Fibroblast of lung (primary cell): Measurements from ENCODE around the gene NECTIN1. TPM values are rescaled to one million over a fixed set of nuclear protein-coding genes. Genes with fewer than 3 reads are reported as not detected.

ENCODE experiments used
- DNase-seq, 2 donors: peaks; one replicate each; pipeline versions ENCODE4 v3.0.0 to v3.0.0-alpha.2; 2010; ENCODE audit warnings: low read depth in 2 of 2
- H2AFZ ChIP-seq: 2 replicates; pipeline ENCODE4 v1.5.1; 2012; ENCODE audit warnings: low read length, control low read depth, inconsistent platforms
- H3K27ac ChIP-seq: 2 replicates; pipeline ENCODE4 v1.5.1; 2011; ENCODE audit warnings: low read length, control low read depth; ENCODE audit not compliant: insufficient read depth
- H3K27me3 ChIP-seq: 2 replicates; pipeline ENCODE4 v1.5.1; 2011; ENCODE audit warnings: mild to moderate bottlenecking, low read length; ENCODE audit not compliant: control insufficient read depth, insufficient read depth
- H3K36me3 ChIP-seq: 2 replicates; pipeline ENCODE4 v1.5.1; 2011; ENCODE audit warnings: low read length; ENCODE audit not compliant: control insufficient read depth, insufficient read depth
- H3K4me1 ChIP-seq: 2 replicates; pipeline ENCODE4 v1.5.1; 2011; ENCODE audit warnings: low read length; ENCODE audit not compliant: control insufficient read depth, insufficient read depth; ENCODE audit errors: extremely low read depth
- H3K4me2 ChIP-seq: 2 replicates; pipeline ENCODE4 v1.5.1; 2011; ENCODE audit warnings: low read length, control low read depth; ENCODE audit not compliant: insufficient read depth; ENCODE audit errors: extremely low read depth
- H3K4me3 ChIP-seq, 4 experiments: fragments of 200-600 bp in 1 of 4; sonication (generic) in 1 of 4; replicated peaks in 1 of 4; 2 replicates each; pipeline ENCODE4 v1.5.1; 2011 to 2016; ENCODE audit warnings: low read length in 4 of 4, low read depth in 3 of 4, mild to moderate bottlenecking in 3 of 4, control low read depth in 2 of 4, inconsistent platforms in 1 of 4, mixed read lengths in 1 of 4; ENCODE audit not compliant: insufficient read depth in 1 of 4; ENCODE audit errors: control extremely low read depth in 1 of 4
- H3K79me2 ChIP-seq: 2 replicates; pipeline ENCODE4 v1.5.1; 2012; ENCODE audit warnings: mild to moderate bottlenecking, low read length, inconsistent platforms; ENCODE audit not compliant: control insufficient read depth, insufficient read depth
- H3K9ac ChIP-seq: 2 replicates; pipeline ENCODE4 v1.5.1; 2011; ENCODE audit warnings: mild to moderate bottlenecking, low read length, control low read depth; ENCODE audit not compliant: insufficient read depth
- H3K9me3 ChIP-seq: 2 replicates; pipeline ENCODE4 v1.5.1; 2012; ENCODE audit warnings: low read depth, low read length; ENCODE audit not compliant: control insufficient read depth, insufficient read depth
- H4K20me1 ChIP-seq: 2 replicates; pipeline ENCODE4 v1.5.1; 2011; ENCODE audit warnings: low read length; ENCODE audit not compliant: control insufficient read depth, insufficient read depth; ENCODE audit errors: extremely low read depth
- CTCF ChIP-seq, 2 donors: IDR thresholded peaks in 1 of 2; conservative IDR thresholded peaks in 1 of 2; 1 replicate in 1 of 2; 2 replicates in 1 of 2; pipeline ENCODE4 v1.5.1; 2011 to 2012; ENCODE audit warnings: low read length in 2 of 2, control low read depth in 1 of 2, inconsistent platforms in 1 of 2, low read depth in 1 of 2, mild to moderate bottlenecking in 1 of 2
- EZH2 ChIP-seq: IDR thresholded peaks from 2 replicates; pipeline ENCODE4 v1.5.1; 2012; ENCODE audit warnings: low read length, control low read depth, mild to moderate bottlenecking; ENCODE audit errors: missing control alignments
- polyA plus RNA-seq, 2 donors: library from polyadenylated mRNA; depleted of rRNA in 1 of 2; stranded (reverse) in 1 of 2; unstranded in 1 of 2; fragments of >200 nt; gene quantifications; 2 replicates each; pipeline ENCODE4 v1.2.1, GENCODE V29; 2011 to 2012; ENCODE audit warnings: missing spikeins in 1 of 2
- total RNA-seq: library from RNA; depleted of rRNA; stranded (reverse); fragments of >200 nt; gene quantifications from 2 replicates; pipeline ENCODE4 v1.2.1, GENCODE V29; 2014

Gene NECTIN1
- total and polyA plus RNA-seq, 2 donors (not counting 1 experiment from before 2014, with no cell fraction given): 2.0 to 2.8 TPM

DNA sequence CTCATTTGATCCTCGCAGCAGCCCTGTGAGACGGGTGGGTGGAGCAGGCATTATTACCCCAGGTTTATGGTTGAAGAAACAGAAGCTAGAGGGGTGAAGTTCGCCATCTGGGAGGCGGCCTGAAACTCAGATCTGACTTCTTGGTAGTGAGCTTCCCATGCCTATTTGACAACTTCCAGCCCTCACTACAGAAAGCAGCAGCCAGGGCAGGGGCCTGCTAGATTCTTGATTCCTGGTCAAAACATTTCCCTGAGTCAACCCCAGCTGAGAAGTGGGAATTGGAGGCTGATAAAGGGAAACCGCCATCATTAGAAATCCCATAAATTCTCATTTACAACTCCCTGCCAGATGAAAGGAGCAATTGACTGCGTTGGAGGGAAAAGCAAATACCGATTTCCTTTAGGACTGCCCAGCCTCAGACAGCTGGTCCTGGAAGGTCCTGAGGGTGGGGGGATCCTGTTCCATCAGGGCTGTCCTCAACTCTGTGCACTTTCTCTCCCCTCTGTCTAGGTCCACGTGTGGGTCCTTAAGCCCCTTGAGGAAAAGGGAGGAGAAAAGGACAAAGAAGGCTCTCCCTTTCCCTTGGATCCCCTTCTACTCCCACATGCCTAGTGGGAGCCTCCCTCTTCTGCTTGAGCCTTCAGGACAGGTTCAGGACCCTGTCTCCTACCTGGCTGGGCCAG is 10.2 kb upstream of the NECTIN1 start:
- H3K79me2 ChIP-seq: no peaks in the 10 kb centered on the region
- TF ChIP-seq CTCF (conservative IDR thresholded peaks at IDR 0.05 in 1 of 2, IDR thresholded peaks at IDR 0.05 in 1 of 2; ENCODE audit: low read depth in 1 of 2, low read length in 2 of 2): no peak
- TF ChIP-seq EZH2: no peak
- no peak overlapping the region for H3K4me3 ChIP-seq
- H3K27ac ChIP-seq: no peak overlapping the region
- peaks cover 24% of the 10 kb centered on the region for H3K27me3 ChIP-seq
- no peak overlapping the region for H2AFZ ChIP-seq
- no peak for DNase-seq
- H3K4me2 ChIP-seq: no peak overlapping the region
- no peaks in the 10 kb centered on the region for H3K9me3 ChIP-seq
- H3K4me1 ChIP-seq: no peaks in the 10 kb centered on the region
- H4K20me1 ChIP-seq: no peaks in the 10 kb centered on the region
- no peak overlapping the region for H3K9ac ChIP-seq
- no peaks in the 10 kb centered on the region for H3K36me3 ChIP-seq

DNA sequence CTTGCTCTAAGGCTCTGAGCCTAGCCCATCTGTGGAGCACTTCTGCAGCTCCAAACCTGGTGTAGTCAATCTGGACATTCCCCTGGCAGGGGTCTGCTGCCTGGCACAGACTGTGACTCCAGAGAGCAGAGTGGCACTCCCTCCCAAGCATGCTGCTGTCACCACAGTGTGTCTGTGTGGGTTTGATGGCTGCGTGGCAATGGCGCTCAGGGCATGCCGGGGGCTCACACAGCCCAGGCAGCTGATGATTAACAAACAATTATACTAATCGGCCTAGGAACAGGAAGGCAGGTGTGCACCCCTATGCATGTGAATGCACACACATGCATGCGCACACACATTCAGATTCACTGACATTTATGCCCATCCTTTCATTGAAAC is 9.0 kb upstream of the NECTIN1 start:
- no peaks in the 10 kb centered on the region for H3K9me3 ChIP-seq
- H3K4me2 ChIP-seq: no peak overlapping the region
- no peak overlapping the region for H2AFZ ChIP-seq
- DNase-seq: no peak
- no peak for TF ChIP-seq EZH2
- no peak for TF ChIP-seq CTCF (conservative IDR thresholded peaks at IDR 0.05 in 1 of 2, IDR thresholded peaks at IDR 0.05 in 1 of 2; ENCODE audit: low read depth in 1 of 2, low read length in 2 of 2)
- no peak overlapping the region for H3K4me3 ChIP-seq
- H3K36me3 ChIP-seq: no peaks in the 10 kb centered on the region
- no peaks in the 10 kb centered on the region for H3K79me2 ChIP-seq
- H3K27me3 ChIP-seq: peaks cover 24% of the 10 kb centered on the region
- H3K4me1 ChIP-seq: no peaks in the 10 kb centered on the region
- no peak overlapping the region for H3K27ac ChIP-seq
- H3K9ac ChIP-seq: no peak overlapping the region
- no peaks in the 10 kb centered on the region for H4K20me1 ChIP-seq

GRCh38 chr11:119737366-119738058 is 8.5 kb upstream of the NECTIN1 start:
- H3K4me2 ChIP-seq: no peak overlapping the region
- H3K27me3 ChIP-seq: peaks cover 19% of the 10 kb centered on the region
- TF ChIP-seq EZH2: no peak
- TF ChIP-seq CTCF (conservative IDR thresholded peaks at IDR 0.05 in 1 of 2, IDR thresholded peaks at IDR 0.05 in 1 of 2; ENCODE audit: low read depth in 1 of 2, low read length in 2 of 2): no peak
- H2AFZ ChIP-seq: no peak overlapping the region
- H3K9me3 ChIP-seq: no peaks in the 10 kb centered on the region
- no peak for DNase-seq
- H3K4me3 ChIP-seq: no peak overlapping the region
- H4K20me1 ChIP-seq: no peaks in the 10 kb centered on the region
- no peaks in the 10 kb centered on the region for H3K4me1 ChIP-seq
- no peak overlapping the region for H3K9ac ChIP-seq
- no peaks in the 10 kb centered on the region for H3K79me2 ChIP-seq
- no peak overlapping the region for H3K27ac ChIP-seq
- H3K36me3 ChIP-seq: no peaks in the 10 kb centered on the region
